ENCODE results near the gene ZNF664.
A peak's percentile ranks its signal among the peaks of the same experiment; 100 is the strongest.

Gene ZNF664

GRCh38 chr12:123987022-123987421 is 14.0 kb downstream of the ZNF664 start:
- H3K4me1 Mint-ChIP-seq, result peaks cover 48% of the 10 kb centered on the region
- H3K27ac Mint-ChIP-seq, result no peak overlapping the region
- no peak for ATAC-seq
- H3K9me3 Mint-ChIP-seq, result no peaks in the 10 kb centered on the region
- no peak for DNase-seq
- H3K27me3 Mint-ChIP-seq, result no peaks in the 10 kb centered on the region
- no peak overlapping the region for H3K4me3 Mint-ChIP-seq

GRCh38 chr12:123989168-123989567 is 16.2 kb downstream of the ZNF664 start:
- Mint-ChIP-seq H3K4me3 (no peak overlapping the region), H3K4me1 (peaks cover 42% of the 10 kb centered on the region), H3K9me3 (no peaks in the 10 kb centered on the region), H3K27ac (no peak overlapping the region), H3K27me3 (no peaks in the 10 kb centered on the region)
- no peak for ATAC-seq
- no peak for DNase-seq

- no peaks in the 10 kb centered on the region for H3K9me3 Mint-ChIP-seq
- no peaks in the 10 kb centered on the region for H3K27me3 Mint-ChIP-seq
- no peak overlapping the region for H3K27ac Mint-ChIP-seq
- no peak overlapping the region for H3K4me3 Mint-ChIP-seq
- peaks cover 40% of the 10 kb centered on the region for H3K4me1 Mint-ChIP-seq
- DNase-seq (no peak), ATAC-seq (no peak)
Observed at GRCh38 chr12:123989753-123990152, 16.7 kb downstream of the ZNF664 start.

- ATAC-seq (no peak), DNase-seq (no peak)
- H3K27me3 Mint-ChIP-seq, result no peaks in the 10 kb centered on the region
- peak overlapping the region; percentile 80 to 83 for H3K27ac Mint-ChIP-seq
- H3K9me3 Mint-ChIP-seq, result no peaks in the 10 kb centered on the region
- peaks cover 44% of the 10 kb centered on the region for H3K4me1 Mint-ChIP-seq
- no peak overlapping the region for H3K4me3 Mint-ChIP-seq
Observed at GRCh38 chr12:123990511-123990910, 17.5 kb downstream of the ZNF664 start.

GRCh38 chr12:123991372-123991951 is 18.4 kb downstream of the ZNF664 start:
- Mint-ChIP-seq H3K27ac (peak overlapping the region in 1 of 2 donors; percentile 88), H3K4me3 (no peak overlapping the region), H3K9me3 (no peaks in the 10 kb centered on the region), H3K27me3 (no peaks in the 10 kb centered on the region), H3K4me1 (peaks cover 52% of the 10 kb centered on the region)
- ATAC-seq (peak; percentile 71), DNase-seq (no peak)

GRCh38 chr12:123992118-123992825 is 19.3 kb downstream of the ZNF664 start:
- ATAC-seq (no peak), DNase-seq (no peak)
- H3K27me3 Mint-ChIP-seq, result no peaks in the 10 kb centered on the region
- H3K27ac Mint-ChIP-seq, result peak overlapping the region in 1 of 2 donors; percentile 69
- no peak overlapping the region for H3K4me3 Mint-ChIP-seq
- H3K4me1 Mint-ChIP-seq, result peaks cover 54% of the 10 kb centered on the region
- no peaks in the 10 kb centered on the region for H3K9me3 Mint-ChIP-seq

- H3K4me3 Mint-ChIP-seq, result no peak overlapping the region
- H3K4me1 Mint-ChIP-seq, result peaks cover 34% of the 10 kb centered on the region
- DNase-seq (no peak), ATAC-seq (peak; percentile 71)
- H3K9me3 Mint-ChIP-seq, result no peaks in the 10 kb centered on the region
- H3K27ac Mint-ChIP-seq, result no peak overlapping the region
- H3K27me3 Mint-ChIP-seq, result no peaks in the 10 kb centered on the region
Observed at GRCh38 chr12:123995023-123995748, 22.2 kb downstream of the ZNF664 start.

GRCh38 chr12:123996581-123996980 is 23.6 kb downstream of the ZNF664 start:
- Mint-ChIP-seq H3K4me1 (peaks cover 22% of the 10 kb centered on the region), H3K27ac (peak overlapping the region in 1 of 2 donors; percentile 16), H3K4me3 (no peak overlapping the region), H3K9me3 (no peaks in the 10 kb centered on the region), H3K27me3 (no peaks in the 10 kb centered on the region)
- ATAC-seq (no peak), DNase-seq (no peak)

- Mint-ChIP-seq H3K27me3 (no peaks in the 10 kb centered on the region), H3K4me3 (no peak overlapping the region), H3K27ac (no peak overlapping the region), H3K4me1 (peaks cover 22% of the 10 kb centered on the region), H3K9me3 (no peaks in the 10 kb centered on the region)
- DNase-seq, result no peak
- no peak for ATAC-seq
Observed at GRCh38 chr12:123997033-123997822, 24.2 kb downstream of the ZNF664 start.

GRCh38 chr12:123997908-123998307 is 24.9 kb downstream of the ZNF664 start:
- peaks cover 22% of the 10 kb centered on the region for H3K4me1 Mint-ChIP-seq
- no peaks in the 10 kb centered on the region for H3K27me3 Mint-ChIP-seq
- DNase-seq, result no peak
- H3K27ac Mint-ChIP-seq, result no peak overlapping the region
- ATAC-seq, result no peak
- H3K4me3 Mint-ChIP-seq, result no peak overlapping the region
- no peaks in the 10 kb centered on the region for H3K9me3 Mint-ChIP-seq

- ATAC-seq (no peak), DNase-seq (no peak)
- H3K27me3 Mint-ChIP-seq, result no peaks in the 10 kb centered on the region
- peak overlapping the region in 1 of 2 donors; percentile 19 for H3K27ac Mint-ChIP-seq
- no peaks in the 10 kb centered on the region for H3K9me3 Mint-ChIP-seq
- H3K4me1 Mint-ChIP-seq, result peaks cover 22% of the 10 kb centered on the region
- no peak overlapping the region for H3K4me3 Mint-ChIP-seq
Observed at GRCh38 chr12:123998344-123998990, 25.5 kb downstream of the ZNF664 start.

- no peaks in the 10 kb centered on the region for H3K27me3 Mint-ChIP-seq
- H3K4me1 Mint-ChIP-seq, result peaks cover 22% of the 10 kb centered on the region
- H3K4me3 Mint-ChIP-seq, result no peak overlapping the region
- no peak for ATAC-seq
- H3K9me3 Mint-ChIP-seq, result no peaks in the 10 kb centered on the region
- no peak for DNase-seq
- no peak overlapping the region for H3K27ac Mint-ChIP-seq
Observed at GRCh38 chr12:123998991-123999359, 26.0 kb downstream of the ZNF664 start.

- no peak overlapping the region for H3K4me3 Mint-ChIP-seq
- no peak for ATAC-seq
- no peaks in the 10 kb centered on the region for H3K9me3 Mint-ChIP-seq
- DNase-seq, result no peak
- peaks cover 14% of the 10 kb centered on the region for H3K4me1 Mint-ChIP-seq
- H3K27ac Mint-ChIP-seq, result no peak overlapping the region
- H3K27me3 Mint-ChIP-seq, result no peaks in the 10 kb centered on the region
Observed at GRCh38 chr12:124000111-124000510, 27.1 kb downstream of the ZNF664 start.

GRCh38 chr12:124001343-124001742 is 28.3 kb downstream of the ZNF664 start:
- Mint-ChIP-seq H3K4me3 (no peak overlapping the region), H3K27me3 (no peaks in the 10 kb centered on the region), H3K9me3 (no peaks in the 10 kb centered on the region), H3K4me1 (peaks cover 13% of the 10 kb centered on the region), H3K27ac (no peak overlapping the region)
- ATAC-seq, result no peak
- DNase-seq, result no peak

- DNase-seq, result no peak
- H3K9me3 Mint-ChIP-seq, result no peaks in the 10 kb centered on the region
Observed at GRCh38 chr12:124002021-124002644, 29.1 kb downstream of the ZNF664 start.

More at GRCh38 chr12:124002021-124002644, 29.1 kb downstream of the ZNF664 start:
- ATAC-seq, result no peak
- no peaks in the 10 kb centered on the region for H3K27me3 Mint-ChIP-seq
- H3K4me3 Mint-ChIP-seq, result no peak overlapping the region
- H3K4me1 Mint-ChIP-seq, result peaks cover 18% of the 10 kb centered on the region
- no peak overlapping the region for H3K27ac Mint-ChIP-seq
